Measurements from ENCODE around the gene DPEP2NB.

DNA sequence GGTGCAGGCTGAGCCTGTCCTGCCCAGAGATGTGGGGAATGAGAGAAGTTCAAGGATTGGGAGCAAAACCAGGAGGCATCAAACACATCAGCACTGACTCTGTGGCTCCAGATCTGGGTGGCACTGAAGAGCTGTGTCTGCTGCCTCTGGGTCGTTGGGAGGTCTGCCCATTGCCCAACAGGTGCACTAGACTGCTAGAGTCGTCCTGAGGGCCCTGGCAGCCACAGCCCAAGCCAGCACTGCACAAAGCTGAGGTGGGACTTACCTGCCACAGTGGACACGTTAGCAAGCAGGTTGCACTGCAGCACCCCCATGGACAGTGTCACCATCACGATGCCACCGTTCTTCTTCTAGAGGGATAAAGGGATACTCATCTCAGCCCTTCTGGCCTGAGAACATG is 38.7 kb downstream of the DPEP2NB start:
- TF ChIP-seq, protein P1, sequence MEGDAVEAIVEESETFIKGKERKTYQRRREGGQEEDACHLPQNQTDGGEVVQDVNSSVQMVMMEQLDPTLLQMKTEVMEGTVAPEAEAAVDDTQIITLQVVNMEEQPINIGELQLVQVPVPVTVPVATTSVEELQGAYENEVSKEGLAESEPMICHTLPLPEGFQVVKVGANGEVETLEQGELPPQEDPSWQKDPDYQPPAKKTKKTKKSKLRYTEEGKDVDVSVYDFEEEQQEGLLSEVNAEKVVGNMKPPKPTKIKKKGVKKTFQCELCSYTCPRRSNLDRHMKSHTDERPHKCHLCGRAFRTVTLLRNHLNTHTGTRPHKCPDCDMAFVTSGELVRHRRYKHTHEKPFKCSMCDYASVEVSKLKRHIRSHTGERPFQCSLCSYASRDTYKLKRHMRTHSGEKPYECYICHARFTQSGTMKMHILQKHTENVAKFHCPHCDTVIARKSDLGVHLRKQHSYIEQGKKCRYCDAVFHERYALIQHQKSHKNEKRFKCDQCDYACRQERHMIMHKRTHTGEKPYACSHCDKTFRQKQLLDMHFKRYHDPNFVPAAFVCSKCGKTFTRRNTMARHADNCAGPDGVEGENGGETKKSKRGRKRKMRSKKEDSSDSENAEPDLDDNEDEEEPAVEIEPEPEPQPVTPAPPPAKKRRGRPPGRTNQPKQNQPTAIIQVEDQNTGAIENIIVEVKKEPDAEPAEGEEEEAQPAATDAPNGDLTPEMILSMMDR (IDR thresholded peaks at IDR 0.05; ENCODE audit: extremely low read depth in 1 of 2, insufficient read depth in 1 of 2, low read depth in 1 of 2, low read length in 2 of 2): no peak
- TF ChIP-seq EZH2 (IDR thresholded peaks at IDR 0.05; ENCODE audit: borderline replicate concordance, low read depth, low read length, severe bottlenecking) (no peak), POLR2A (IDR thresholded peaks at IDR 0.05; ENCODE audit: low read depth, low read length) (no peak), POLR2AphosphoS5 (IDR thresholded peaks at IDR 0.05; ENCODE audit: insufficient read depth, low read depth, low read length) (no peak), JUN (IDR thresholded peaks at IDR 0.05; ENCODE audit: borderline replicate concordance, insufficient read depth, insufficient read length, low read depth) (no peak)
- TF ChIP-seq, protein P2, sequence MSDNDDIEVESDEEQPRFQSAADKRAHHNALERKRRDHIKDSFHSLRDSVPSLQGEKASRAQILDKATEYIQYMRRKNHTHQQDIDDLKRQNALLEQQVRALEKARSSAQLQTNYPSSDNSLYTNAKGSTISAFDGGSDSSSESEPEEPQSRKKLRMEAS (IDR thresholded peaks at IDR 0.05; ENCODE audit: insufficient read depth, insufficient read length): no peak

Measured in endothelial cell of umbilical vein (primary cell).